Heart left ventricle (tissue), 16 donors: ENCODE data around the gene GPT2. TPM values are rescaled to one million over a fixed set of nuclear protein-coding genes. Genes with fewer than 3 reads are reported as not detected.

Experiments
- ATAC-seq, 4 donors: fragments of 200-7000 bp; cut with Tn5 transposase; one replicate each; pipeline ENCODE4 v1.9.1; 2020 to 2022; ENCODE audit warnings: moderate library complexity in 4 of 4, mild to moderate bottlenecking in 3 of 4, moderate number of reproducible peaks in 1 of 4
- DNase-seq, 5 donors: peaks; one replicate each; pipeline ENCODE4 v3.0.0-alpha.2; 2020
- H3K27ac ChIP-seq, 12 donors: fragments of 200-600 bp; sonication (generic) in 4 of 12; one replicate each; pipeline versions ENCODE4 v1.5.0 to v1.8.0; 2016 to 2022; ENCODE audit warnings: mild to moderate bottlenecking in 2 of 12
- H3K27me3 ChIP-seq, 9 donors: fragments of 200-600 bp; sonication (generic) in 2 of 9; one replicate each; pipeline versions ENCODE4 v1.5.1 to v1.8.0; 2016 to 2022; ENCODE audit warnings: mild to moderate bottlenecking in 3 of 9
- H3K36me3 ChIP-seq, 9 donors: fragments of 200-600 bp; sonication (generic) in 2 of 9; one replicate each; pipeline versions ENCODE4 v1.5.0 to v1.8.0; 2018 to 2022; ENCODE audit warnings: mild to moderate bottlenecking in 2 of 9
- H3K4me1 ChIP-seq, 12 donors: fragments of 200-600 bp; sonication (generic) in 4 of 12; one replicate each; pipeline versions ENCODE4 v1.5.0 to v1.8.0; 2016 to 2022; ENCODE audit warnings: mild to moderate bottlenecking in 3 of 12
- H3K4me3 ChIP-seq, 12 donors: fragments of 200-600 bp; sonication (generic) in 4 of 12; one replicate each; pipeline versions ENCODE4 v1.5.0 to v1.8.0; 2017 to 2022; ENCODE audit warnings: mild to moderate bottlenecking in 9 of 12, moderate library complexity in 4 of 12
- H3K9me3 ChIP-seq, 12 donors: fragments of 200-600 bp; sonication (generic) in 4 of 12; one replicate each; pipeline versions ENCODE4 v1.5.0 to v1.8.0; 2016 to 2022; ENCODE audit warnings: mild to moderate bottlenecking in 1 of 12
- CTCF ChIP-seq, 12 donors: fragments of 200-600 bp; sonication (generic) in 4 of 12; IDR thresholded peaks; one replicate each; pipeline versions ENCODE4 v1.5.0 to v1.8.0; 2018 to 2022; ENCODE audit warnings: antibody characterized with exemption in 12 of 12, mild to moderate bottlenecking in 5 of 12
- POLR2A ChIP-seq, 2 donors: fragments of 450-650 bp; IDR thresholded peaks; one replicate each; pipeline ENCODE4 v1.6.1; 2017; ENCODE audit warnings: antibody characterized with exemption in 2 of 2, mild to moderate bottlenecking in 2 of 2, moderate library complexity in 2 of 2
- WGBS, 4 donors: extraction: QIAGEN DNeasy Blood & Tissue Kit in 2 of 4; methylation state at CpG; one replicate each; pipeline versions ENCODE4 v1.1.5 to v1.1.7; 2013 to 2018; 5-methylcytosine and 5-hydroxymethylcytosine counted together
- intact Hi-C, 10 donors: fragments of 100-400 bp; cut with DNase I; formaldehyde crosslinking; loops; one replicate each; pipeline versions ENCODE4 v1.11.1 to v1.14.2; 2022
- polyA plus RNA-seq, 2 donors: library from polyadenylated mRNA; stranded (reverse); fragments of 200-250 nt; gene quantifications; one replicate each; pipeline ENCODE4 v1.2.3, GENCODE V29; 2013
- total RNA-seq, 9 donors: library from RNA; depleted of rRNA in 2 of 9; stranded (reverse); fragments of >200 nt in 2 of 9; fragmentation: NEBNext Ultra II Directional in 3 of 9; extraction: Animal tissue kit (Norgen Biotek cat#: 25700) in 3 of 9; gene quantifications; one replicate each; pipeline versions ENCODE4 v1.1.0 to v1.2.4, GENCODE V29; 2016 to 2023
- donor health status: ischemic (EF 13 %, LVEDD 7.1; RV severe dilation, severe dysfunction).
- donor health status: healthy with polysubstance abuse.
- donor health status: DM: no; HTN: yes; CAD: no.
- donor health status: DM: no; HTN: no; CAD: no.
- donor health status: ischemic (EF 25% LVEDD 6.9; RV normal size, moderate dysfunction).
- donor health status: ischemic (EF 25% LVEDD 5.7; RV mildly dilated, moderate dysfunction).
- donor health status: healthy.
- donor health status: DM: yes; HTN: yes; CAD: no.
- donor health status: ischemic (EF 35%, LVEDD 5.7; RV mildly dilated, moderate dysfunction).
- donor health status: nonischemic (EF 11% LVEDD 7.7; RV severe dilation, severe dysfunction).
- donor health status: DM: yes; HTN: yes; CAD: no.
- donor health status: PGD.
- donor health status: ischemic (EF 29% LVEDD 5.4; RV normal size, mild dysfunction).
- donor health status: nonischemic (EF 23%, LVEDD 6.1; RV moderate dilation, normal function).

Gene GPT2
- total and polyA plus RNA-seq, 11 donors: 8.5 to 30.6 (median 15.0) TPM

- 77 to 89% (median 83%) methylated on average over 5 of the region's 5 CpGs for WGBS, 4 donors
- no peak overlapping the region for H3K4me3 ChIP-seq
- intact Hi-C loops: no loop called here
- H3K4me1 ChIP-seq: peaks cover 0 to 3% (median 0%) of the 10 kb centered on the region in 12 donors
- H3K27me3 ChIP-seq: peaks cover 0 to 30% (median 10%) of the 10 kb centered on the region in 9 donors
- no peak for TF ChIP-seq CTCF (IDR thresholded peaks at IDR 0.05)
- TF ChIP-seq POLR2A (IDR thresholded peaks at IDR 0.05): no peak
- DNase-seq: no peak
- H3K9me3 ChIP-seq: no peaks in the 10 kb centered on the region
- no peak overlapping the region for H3K27ac ChIP-seq
- ATAC-seq: no peak
- no peaks in the 10 kb centered on the region for H3K36me3 ChIP-seq
Measured at GRCh38 chr16:46848768-46849764, 35.1 kb upstream of the GPT2 start.

DNA sequence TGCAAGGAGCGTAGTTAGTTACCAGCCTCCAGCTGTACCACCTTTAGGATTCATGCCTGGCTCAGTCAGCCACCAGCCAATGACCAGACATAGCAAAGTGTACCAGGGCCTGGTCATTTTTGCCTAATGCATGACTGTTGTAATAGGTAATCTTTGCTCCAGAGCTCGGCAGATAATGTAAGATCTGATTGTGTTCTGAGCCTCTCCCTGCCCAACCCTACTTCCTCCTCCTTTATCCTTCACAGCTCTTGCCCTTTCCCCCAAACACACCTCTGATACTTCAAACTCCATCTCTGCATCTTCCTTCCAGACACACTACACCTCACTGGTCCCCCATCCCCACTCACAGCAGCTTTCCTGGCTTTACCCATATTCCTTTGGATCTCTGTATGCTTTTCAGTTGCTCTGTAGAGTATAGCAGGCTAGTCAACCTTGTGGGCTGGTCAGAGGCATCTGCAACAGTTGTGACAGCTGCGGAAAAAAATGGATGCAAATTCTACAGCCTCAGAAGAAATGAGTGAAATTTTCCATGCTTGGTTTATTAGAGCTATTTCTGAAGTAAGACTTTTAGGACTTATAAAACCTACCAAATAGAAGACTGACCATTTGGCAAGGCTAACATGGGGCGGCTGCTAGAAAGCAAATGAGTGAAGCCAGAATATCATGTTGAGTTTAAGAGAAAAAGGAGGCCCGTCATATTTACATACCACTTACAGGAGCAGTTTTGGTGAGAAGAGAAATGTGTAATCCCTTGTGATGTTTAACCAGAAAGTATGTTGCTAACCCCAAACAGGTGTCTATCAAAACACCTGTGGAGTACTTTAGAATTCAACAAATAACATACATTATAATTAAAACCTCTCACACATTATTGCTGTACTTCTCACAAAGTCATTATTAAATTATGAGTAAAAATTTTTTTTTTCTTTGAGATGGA lies 33.3 kb upstream of the GPT2 start:
- no peak overlapping the region for H3K27ac ChIP-seq
- no peak for DNase-seq
- no peaks in the 10 kb centered on the region for H3K9me3 ChIP-seq
- WGBS, 4 donors: 79 to 85% (median 81%) methylated on average over 5 of the region's 5 CpGs
- ATAC-seq: no peak
- no peaks in the 10 kb centered on the region for H3K36me3 ChIP-seq
- TF ChIP-seq POLR2A (IDR thresholded peaks at IDR 0.05): no peak
- TF ChIP-seq CTCF (IDR thresholded peaks at IDR 0.05): no peak
- H3K4me1 ChIP-seq: no peaks in the 10 kb centered on the region
- H3K4me3 ChIP-seq: no peak overlapping the region
- intact Hi-C loops: loop anchor here in 5 of 10 donors (5.0 to 10.0 kb wide), 4 partner anchors 76 to 1316 kb away; no protein-coding TSS in a partner anchor
- H3K27me3 ChIP-seq: peaks cover 0 to 11% (median 0%) of the 10 kb centered on the region in 9 donors

GRCh38 chr16:46852130-46852529 lies 32.0 kb upstream of the GPT2 start:
- DNase-seq (no peak), ATAC-seq (peak in 1 of 4 donors; percentile 18)
- Histone ChIP-seq H3K27me3 (peaks cover 0 to 6% (median 0%) of the 10 kb centered on the region in 9 donors), H3K4me1 (no peaks in the 10 kb centered on the region), H3K4me3 (no peak overlapping the region), H3K27ac (no peak overlapping the region), H3K9me3 (no peaks in the 10 kb centered on the region), H3K36me3 (no peaks in the 10 kb centered on the region)
- WGBS, 4 donors: 62 to 79% (median 70%) methylated on average over 3 of the region's 3 CpGs
- no peak for TF ChIP-seq POLR2A (IDR thresholded peaks at IDR 0.05)
- intact Hi-C loops: loop anchor here in 5 of 10 donors (5.0 to 10.0 kb wide), 4 partner anchors 75 to 1315 kb away; no protein-coding TSS in a partner anchor

DNA sequence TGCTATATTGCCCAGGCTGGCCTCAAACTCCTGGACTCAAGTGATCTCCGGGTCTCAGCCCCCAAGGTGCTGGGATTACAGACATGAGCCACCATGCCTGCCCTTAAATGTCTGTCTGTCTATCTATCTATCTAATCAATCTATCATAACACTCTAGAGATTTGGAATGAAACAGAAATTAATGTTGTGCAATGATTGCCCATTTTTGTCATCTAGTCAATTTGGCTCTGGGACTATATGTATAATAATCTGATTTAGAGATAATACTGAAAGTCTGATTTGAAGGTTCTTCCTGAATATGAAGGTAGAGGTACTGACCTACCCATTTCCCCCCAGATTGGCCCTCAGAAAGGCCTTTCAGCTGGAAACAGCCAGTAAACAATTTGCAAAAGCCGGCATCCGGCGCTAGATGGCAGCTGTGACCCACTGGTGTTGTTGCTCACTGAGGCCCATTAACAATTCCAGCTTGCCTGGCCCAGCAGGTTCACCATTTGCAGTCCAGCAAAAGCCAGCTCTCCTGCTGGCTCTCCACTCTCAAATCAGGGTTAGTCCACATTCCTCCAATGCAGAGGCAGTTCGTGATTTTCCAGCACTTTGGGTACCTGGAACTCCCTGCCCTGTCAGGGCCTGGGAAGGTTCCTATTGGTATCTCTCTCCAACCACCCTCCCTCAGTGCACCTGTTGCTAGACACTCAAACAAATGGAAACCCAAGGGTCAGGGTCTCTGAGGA lies 30.3 kb upstream of the GPT2 start:
- WGBS, 4 donors: 21 to 26% (median 22%) methylated on average over 5 of the region's 5 CpGs
- peak in 3 of 4 donors; percentile 79 to 89 (median 81) for ATAC-seq
- Histone ChIP-seq H3K4me1 (peaks cover 0 to 4% (median 0%) of the 10 kb centered on the region in 12 donors), H3K4me3 (no peak overlapping the region), H3K27me3 (no peaks in the 10 kb centered on the region), H3K27ac (no peak overlapping the region), H3K36me3 (no peaks in the 10 kb centered on the region), H3K9me3 (no peaks in the 10 kb centered on the region)
- intact Hi-C loops: loop anchor here (1.0 to 10.0 kb wide), 7 partner anchors 54 to 1313 kb away; no protein-coding TSS in a partner anchor
- peak; percentile 69 to 87 (median 82) for TF ChIP-seq CTCF (IDR thresholded peaks at IDR 0.05)
- TF ChIP-seq POLR2A (IDR thresholded peaks at IDR 0.05): no peak
- peak; percentile 70 to 84 (median 77) for DNase-seq
